ENCODE results near the gene GPC6.

GRCh38 chr13:94411747-94412146 lies 1185.1 kb downstream of the GPC6 start:
- TF ChIP-seq CTCF (conservative IDR thresholded peaks at IDR 0.05; ENCODE audit: low read length), result no peak
- TF ChIP-seq EZH2phosphoT487 (IDR thresholded peaks at IDR 0.05; ENCODE audit: borderline replicate concordance), result no peak
